T47D (cell line): ENCODE results near the gene MRPS27.

Experiments
- DNase-seq, 2 experiments: peaks; one replicate each; pipeline versions ENCODE4 v3.0.0 to v3.0.0-alpha.2; 2011 to 2012; ENCODE audit warnings: low read depth in 1 of 2, low spot score in 1 of 2
- JUND ChIP-seq: IDR thresholded peaks from 2 replicates; pipeline ENCODE4 v1.6.1; 2012; ENCODE audit warnings: low read depth
- in situ Hi-C: cut with HindIII; loops from 2 replicates; pipeline ENCODE4 v1.10.0; 2016; ENCODE audit warnings: low sequenced_read_pairs, low pct_unique_long_range_greater_than_20kb

Gene MRPS27

DNA sequence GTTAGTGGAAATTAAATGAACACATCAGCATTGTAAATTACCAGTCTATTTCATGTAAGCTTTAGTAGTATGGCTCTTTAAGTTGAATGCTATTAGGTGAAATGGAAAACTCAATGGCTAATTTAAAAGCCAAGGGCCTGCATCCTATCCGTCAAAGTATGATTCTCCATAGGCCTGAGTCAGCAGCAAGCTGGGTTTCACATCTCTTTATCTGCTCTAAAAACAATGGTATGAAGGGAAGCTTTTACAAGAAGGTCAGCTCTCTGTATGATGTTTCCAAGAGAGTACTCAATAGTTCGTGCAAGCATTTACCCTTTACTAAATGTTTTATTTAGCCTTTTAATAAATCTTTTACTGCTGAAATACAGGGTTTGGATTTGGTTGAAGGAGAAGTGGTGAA is 149.9 kb downstream of the MRPS27 start:
- in situ Hi-C loops = no loop called here
- DNase-seq = no peak
- no peak for TF ChIP-seq JUND
